Stimulated activated naive CD8-positive, alpha-beta T cell treated with anti-CD3 and anti-CD28 coated beads, Interleukin-15, Interleukin-2, amounts not matched to agents 100 ng/mL and 50 ng/mL, for 24 hours (primary cell): ENCODE results near the gene ACP7.
"Not testable (repeated sequence)": the region's sequence is repeated elsewhere in the genome, so short reads cannot be mapped to it uniquely, and the experiment has no call there.

Experiments used
- H3K27ac Mint-ChIP-seq: one replicate; pipeline ENCODE4 v1.8.0; 2021; ENCODE audit warnings: mild to moderate bottlenecking, mixed read lengths
- H3K27me3 Mint-ChIP-seq: one replicate; pipeline ENCODE4 v1.8.0; 2021; ENCODE audit warnings: mixed read lengths
- H3K36me3 Mint-ChIP-seq: one replicate; pipeline ENCODE4 v1.8.0; 2021; ENCODE audit warnings: low read depth, mixed read lengths
- H3K4me1 Mint-ChIP-seq: one replicate; pipeline ENCODE4 v1.8.0; 2021; ENCODE audit warnings: low read depth, mixed read lengths
- H3K4me3 Mint-ChIP-seq: one replicate; pipeline ENCODE4 v1.8.0; 2021; ENCODE audit warnings: mild to moderate bottlenecking, mixed read lengths
- H3K9me3 Mint-ChIP-seq: one replicate; pipeline ENCODE4 v1.8.0; 2021; ENCODE audit warnings: mixed read lengths

Gene ACP7

GRCh38 chr19:39111593-39112199 is 27.5 kb downstream of the ACP7 start:
- H3K9me3 Mint-ChIP-seq = no peaks in the 10 kb centered on the region
- H3K4me1 Mint-ChIP-seq = no peaks in the 10 kb centered on the region
- H3K27me3 Mint-ChIP-seq = no peaks in the 10 kb centered on the region
- no peak overlapping the region for H3K27ac Mint-ChIP-seq
- no peak overlapping the region for H3K4me3 Mint-ChIP-seq
- no peaks in the 10 kb centered on the region for H3K36me3 Mint-ChIP-seq

- Mint-ChIP-seq H3K27ac (no peak overlapping the region), H3K4me3 (no peak overlapping the region), H3K27me3 (no peaks in the 10 kb centered on the region), H3K36me3 (no peaks in the 10 kb centered on the region), H3K9me3 (no peaks in the 10 kb centered on the region), H3K4me1 (no peaks in the 10 kb centered on the region)
Observed at GRCh38 chr19:39112338-39112890, 28.2 kb downstream of the ACP7 start.

GRCh38 chr19:39113199-39113598 is 29.0 kb downstream of the ACP7 start:
- Mint-ChIP-seq H3K9me3 (no peaks in the 10 kb centered on the region), H3K27me3 (no peaks in the 10 kb centered on the region), H3K4me3 (no peak overlapping the region), H3K36me3 (no peaks in the 10 kb centered on the region), H3K27ac (no peak overlapping the region), H3K4me1 (no peaks in the 10 kb centered on the region)

GRCh38 chr19:39115105-39115847 is 31.1 kb downstream of the ACP7 start:
- Mint-ChIP-seq H3K9me3 (no peaks in the 10 kb centered on the region), H3K27me3 (no peaks in the 10 kb centered on the region), H3K27ac (no peak overlapping the region), H3K4me1 (no peaks in the 10 kb centered on the region), H3K36me3 (no peaks in the 10 kb centered on the region), H3K4me3 (no peak overlapping the region)

GRCh38 chr19:39117023-39117422 is 32.9 kb downstream of the ACP7 start:
- not testable (repeated sequence) for H3K36me3 Mint-ChIP-seq, H3K4me1 Mint-ChIP-seq, H3K4me3 Mint-ChIP-seq, H3K27me3 Mint-ChIP-seq, H3K27ac Mint-ChIP-seq, H3K9me3 Mint-ChIP-seq

GRCh38 chr19:39119830-39120229 is 35.7 kb downstream of the ACP7 start:
- Mint-ChIP-seq H3K27me3 (peaks cover 4% of the 10 kb centered on the region), H3K36me3 (no peaks in the 10 kb centered on the region), H3K4me3 (no peak overlapping the region), H3K27ac (no peak overlapping the region), H3K4me1 (peaks cover 7% of the 10 kb centered on the region), H3K9me3 (no peaks in the 10 kb centered on the region)

- H3K36me3 Mint-ChIP-seq = no peaks in the 10 kb centered on the region
Observed at GRCh38 chr19:39122934-39123731, 39.0 kb downstream of the ACP7 start.

GRCh38 chr19:39124136-39124764 is 40.1 kb downstream of the ACP7 start:
- H3K27ac Mint-ChIP-seq = peak overlapping the region; percentile 36
- H3K4me3 Mint-ChIP-seq = peak overlapping the region; percentile 65
- no peaks in the 10 kb centered on the region for H3K9me3 Mint-ChIP-seq
- H3K4me1 Mint-ChIP-seq = peaks cover 24% of the 10 kb centered on the region
- no peaks in the 10 kb centered on the region for H3K36me3 Mint-ChIP-seq
- H3K27me3 Mint-ChIP-seq = peaks cover 4% of the 10 kb centered on the region

More at GRCh38 chr19:39122934-39123731, 39.0 kb downstream of the ACP7 start:
- peaks cover 24% of the 10 kb centered on the region for H3K4me1 Mint-ChIP-seq
- H3K27me3 Mint-ChIP-seq = peaks cover 4% of the 10 kb centered on the region
- H3K27ac Mint-ChIP-seq = no peak overlapping the region
- no peaks in the 10 kb centered on the region for H3K9me3 Mint-ChIP-seq
- H3K4me3 Mint-ChIP-seq = no peak overlapping the region

- Mint-ChIP-seq H3K27ac (peak overlapping the region; percentile 90), H3K36me3 (no peaks in the 10 kb centered on the region), H3K4me3 (peak overlapping the region; percentile 89), H3K9me3 (no peaks in the 10 kb centered on the region), H3K27me3 (peaks cover 4% of the 10 kb centered on the region), H3K4me1 (peaks cover 29% of the 10 kb centered on the region)
Observed at GRCh38 chr19:39125199-39125553, 41.0 kb downstream of the ACP7 start.

- H3K27ac Mint-ChIP-seq = peak within 1 kb of the TSS; percentile 90
- H3K36me3 Mint-ChIP-seq = no peaks in the 10 kb centered on the region
- peaks cover 34% of the 10 kb centered on the region for H3K4me1 Mint-ChIP-seq
- peak within 1 kb of the TSS; percentile 89 for H3K4me3 Mint-ChIP-seq
- peaks cover 3% of the 10 kb centered on the region for H3K27me3 Mint-ChIP-seq
- H3K9me3 Mint-ChIP-seq = no peaks in the 10 kb centered on the region
Observed at GRCh38 chr19:39125554-39126311, 41.6 kb downstream of the ACP7 start, which contains the start of gene PAK4. Gene PAK4, plus strand, starts transcription at chr19:39125786. Its CDS starts 43,768 bp downstream, at chr19:39169554.

GRCh38 chr19:39126312-39127187 is 42.4 kb downstream of the ACP7 start:
- Mint-ChIP-seq H3K27me3 (no peaks in the 10 kb centered on the region), H3K4me1 (peaks cover 41% of the 10 kb centered on the region)

GRCh38 chr19:39127812-39128515 is 43.8 kb downstream of the ACP7 start:
- no peak overlapping the region for H3K4me3 Mint-ChIP-seq
- H3K27ac Mint-ChIP-seq = no peak overlapping the region
- H3K9me3 Mint-ChIP-seq = no peaks in the 10 kb centered on the region
- no peaks in the 10 kb centered on the region for H3K36me3 Mint-ChIP-seq
- no peaks in the 10 kb centered on the region for H3K27me3 Mint-ChIP-seq
- peaks cover 54% of the 10 kb centered on the region for H3K4me1 Mint-ChIP-seq

More at GRCh38 chr19:39126312-39127187, 42.4 kb downstream of the ACP7 start:
- H3K27ac Mint-ChIP-seq = peak overlapping the region; percentile 90
- H3K9me3 Mint-ChIP-seq = no peaks in the 10 kb centered on the region
- H3K4me3 Mint-ChIP-seq = peak overlapping the region; percentile 89
- no peaks in the 10 kb centered on the region for H3K36me3 Mint-ChIP-seq
